ENCODE data around the gene SMC3. TPM values are rescaled to one million over a fixed set of nuclear protein-coding genes. Genes with fewer than 3 reads are reported as not detected.

The SMC3 gene
- total RNA-seq, 1 donor from 2014 or later, result 29.8 TPM

DNA sequence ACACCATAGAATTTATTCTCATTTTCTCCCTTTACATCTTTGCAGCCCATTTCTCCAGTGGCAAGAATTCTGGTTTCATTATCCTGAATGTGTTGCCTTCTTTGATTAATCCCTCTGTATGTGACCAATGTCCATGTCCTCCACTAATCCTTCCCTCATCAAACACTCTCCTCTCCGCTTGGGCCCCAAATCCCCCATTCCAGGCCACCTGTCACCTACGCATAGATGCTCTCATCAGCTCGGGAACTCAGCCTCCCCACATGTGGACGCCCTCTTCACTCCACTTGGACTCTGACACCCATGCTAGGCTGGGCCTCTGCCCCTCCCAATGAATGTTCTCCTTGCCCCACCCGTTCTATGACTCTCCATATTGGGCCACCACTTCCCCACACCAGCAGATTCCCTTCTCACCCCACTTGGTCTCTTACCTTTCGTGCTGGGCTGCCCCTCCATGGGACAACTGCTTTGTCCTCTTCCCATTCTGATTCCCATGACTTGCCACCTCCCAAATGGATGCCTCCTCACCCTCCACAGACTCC, 57.9 kb downstream of the SMC3 start:
- TF ChIP-seq, protein P1, sequence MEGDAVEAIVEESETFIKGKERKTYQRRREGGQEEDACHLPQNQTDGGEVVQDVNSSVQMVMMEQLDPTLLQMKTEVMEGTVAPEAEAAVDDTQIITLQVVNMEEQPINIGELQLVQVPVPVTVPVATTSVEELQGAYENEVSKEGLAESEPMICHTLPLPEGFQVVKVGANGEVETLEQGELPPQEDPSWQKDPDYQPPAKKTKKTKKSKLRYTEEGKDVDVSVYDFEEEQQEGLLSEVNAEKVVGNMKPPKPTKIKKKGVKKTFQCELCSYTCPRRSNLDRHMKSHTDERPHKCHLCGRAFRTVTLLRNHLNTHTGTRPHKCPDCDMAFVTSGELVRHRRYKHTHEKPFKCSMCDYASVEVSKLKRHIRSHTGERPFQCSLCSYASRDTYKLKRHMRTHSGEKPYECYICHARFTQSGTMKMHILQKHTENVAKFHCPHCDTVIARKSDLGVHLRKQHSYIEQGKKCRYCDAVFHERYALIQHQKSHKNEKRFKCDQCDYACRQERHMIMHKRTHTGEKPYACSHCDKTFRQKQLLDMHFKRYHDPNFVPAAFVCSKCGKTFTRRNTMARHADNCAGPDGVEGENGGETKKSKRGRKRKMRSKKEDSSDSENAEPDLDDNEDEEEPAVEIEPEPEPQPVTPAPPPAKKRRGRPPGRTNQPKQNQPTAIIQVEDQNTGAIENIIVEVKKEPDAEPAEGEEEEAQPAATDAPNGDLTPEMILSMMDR (IDR thresholded peaks at IDR 0.05), result no peak
- DNase-seq (no peak), ATAC-seq (no peak)
- no peaks in the 10 kb centered on the region for H3K4me1 ChIP-seq
- no peak overlapping the region for H3K4me3 ChIP-seq
- H3K27me3 ChIP-seq, result no peaks in the 10 kb centered on the region
- intact Hi-C loops (cut with DNase I), result no loop called here
- H3K9me3 ChIP-seq, result no peaks in the 10 kb centered on the region
- H3K36me3 ChIP-seq, result no peaks in the 10 kb centered on the region
- H3K27ac ChIP-seq, result no peak overlapping the region

DNA sequence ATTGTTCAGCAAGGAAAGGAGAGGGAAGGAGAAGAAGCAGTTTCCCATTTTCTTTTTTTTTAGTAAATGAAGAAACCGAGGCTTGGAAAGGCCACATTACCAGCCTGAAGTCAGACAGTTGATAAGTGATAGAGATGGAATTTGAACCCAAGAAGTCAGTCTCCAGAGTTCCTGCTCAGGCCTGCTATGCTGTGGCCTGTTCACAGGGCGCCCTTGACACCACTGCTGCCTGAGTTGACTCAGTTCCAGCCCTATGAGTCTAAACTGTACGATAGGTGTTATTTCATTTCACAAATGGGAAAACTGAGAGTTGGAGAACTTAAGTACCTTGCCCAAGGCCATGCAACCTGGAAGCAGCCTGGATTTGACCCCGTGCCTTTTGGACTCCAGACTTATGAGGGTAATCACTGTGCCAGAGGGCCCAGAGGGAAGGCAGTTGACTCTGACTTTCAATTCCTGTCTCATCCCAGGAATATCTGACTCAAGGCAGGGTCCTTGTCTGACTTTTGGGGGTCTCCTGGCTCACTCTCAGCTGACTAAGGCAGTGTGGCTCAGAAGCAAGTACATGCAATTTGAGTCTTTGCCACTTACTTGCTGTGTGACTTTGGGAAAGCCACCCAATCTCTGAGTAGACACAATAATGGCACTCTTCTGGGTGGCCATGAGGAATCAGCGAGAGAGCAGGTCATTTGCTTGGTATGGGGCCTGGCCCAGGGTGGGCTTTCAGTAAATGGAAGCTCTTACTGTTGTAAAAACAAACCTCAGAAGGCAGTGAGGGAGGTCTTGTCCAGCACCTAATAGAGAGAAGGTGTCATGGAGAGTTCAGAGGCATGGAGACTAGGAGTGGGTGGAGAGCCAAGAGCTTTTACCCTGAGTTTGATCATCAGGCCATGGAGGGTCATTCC, 58.7 kb downstream of the SMC3 start:
- intact Hi-C loops (cut with DNase I), result no loop called here
- no peak for DNase-seq
- H3K4me1 ChIP-seq, result no peaks in the 10 kb centered on the region
- TF ChIP-seq, protein P1 (IDR thresholded peaks at IDR 0.05), result no peak
- H3K27me3 ChIP-seq, result no peaks in the 10 kb centered on the region
- H3K9me3 ChIP-seq, result no peaks in the 10 kb centered on the region
- ATAC-seq, result no peak
- H3K4me3 ChIP-seq, result no peak overlapping the region
- no peaks in the 10 kb centered on the region for H3K36me3 ChIP-seq
- no peak overlapping the region for H3K27ac ChIP-seq

DNA sequence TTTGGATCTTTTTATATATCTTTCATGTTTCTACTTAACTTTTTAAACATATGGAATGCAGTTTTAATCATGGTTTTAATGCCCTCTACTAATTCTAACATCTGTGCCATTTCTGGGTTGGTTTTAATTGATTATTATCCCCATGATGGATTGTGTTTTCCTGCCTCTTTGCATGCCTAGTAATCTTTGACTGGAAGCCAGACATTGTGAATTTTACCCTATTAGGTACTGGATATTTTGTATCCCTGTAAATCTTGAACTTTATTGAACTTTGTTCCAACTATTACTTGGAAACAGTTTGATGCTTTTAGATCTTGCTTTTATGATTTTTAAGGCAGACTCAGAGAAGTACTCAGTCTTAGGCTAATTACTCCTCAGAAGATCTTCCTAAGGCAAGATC, 60.7 kb downstream of the SMC3 start:
- intact Hi-C loops (cut with DNase I), result no loop called here

DNA sequence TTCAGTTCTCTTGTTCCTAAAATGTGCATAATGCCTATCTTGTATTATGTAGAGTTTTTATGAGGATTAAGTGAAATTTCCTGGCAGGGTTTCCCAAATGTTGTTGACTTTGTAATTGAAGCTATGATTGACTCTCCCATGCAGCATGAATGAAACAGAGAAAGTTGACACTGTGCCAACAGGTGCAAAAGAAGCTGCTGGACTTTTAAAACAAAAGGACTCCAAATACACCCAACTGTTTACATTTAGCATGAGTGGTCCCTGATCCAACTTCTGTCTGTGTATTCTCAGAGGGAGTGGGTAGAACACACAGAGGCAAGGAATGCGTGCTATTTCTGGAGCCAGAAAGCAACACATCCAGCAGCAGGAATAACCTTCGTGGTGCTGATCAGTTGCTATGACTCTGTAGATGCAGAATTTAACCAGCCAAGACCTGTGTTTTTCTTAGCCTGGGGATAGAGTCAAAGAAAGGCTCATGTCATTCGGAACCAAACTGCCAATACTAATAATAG, 62.2 kb downstream of the SMC3 start:
- Histone ChIP-seq H3K27ac (no peak overlapping the region), H3K36me3 (no peaks in the 10 kb centered on the region), H3K9me3 (no peaks in the 10 kb centered on the region), H3K27me3 (no peaks in the 10 kb centered on the region), H3K4me3 (no peak overlapping the region), H3K4me1 (no peaks in the 10 kb centered on the region)
- ATAC-seq (peak; percentile 50), DNase-seq (no peak)
- TF ChIP-seq, protein P1 (IDR thresholded peaks at IDR 0.05), result no peak
- intact Hi-C loops (cut with DNase I), result no loop called here

More for the DNA sequence above, 60.7 kb downstream of the SMC3 start:
- no peaks in the 10 kb centered on the region for H3K4me1 ChIP-seq
- TF ChIP-seq, protein P1 (IDR thresholded peaks at IDR 0.05), result no peak
- H3K4me3 ChIP-seq, result no peak overlapping the region
- no peak for ATAC-seq
- no peak for DNase-seq
- no peaks in the 10 kb centered on the region for H3K36me3 ChIP-seq
- no peaks in the 10 kb centered on the region for H3K9me3 ChIP-seq
- no peak overlapping the region for H3K27ac ChIP-seq
- H3K27me3 ChIP-seq, result no peaks in the 10 kb centered on the region

DNA sequence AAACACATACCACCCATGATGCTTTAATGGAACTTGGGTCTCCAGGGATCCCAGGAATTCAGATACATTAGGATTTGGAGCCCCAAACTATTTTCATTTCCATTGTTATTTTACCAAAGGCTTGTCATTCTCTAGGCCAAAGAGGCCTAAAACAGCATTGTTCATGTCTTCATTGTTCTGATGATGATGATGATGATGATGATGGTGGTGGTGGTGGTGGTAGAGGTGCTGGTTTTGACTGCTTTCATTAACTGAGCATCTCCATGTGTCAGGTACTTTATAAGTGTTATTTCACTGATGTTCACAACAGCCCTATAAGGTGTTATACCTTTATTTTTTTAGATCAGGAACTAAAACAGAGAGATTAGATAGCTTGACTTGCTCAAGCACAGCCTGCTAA, 64.4 kb downstream of the SMC3 start:
- TF ChIP-seq, protein P1 (IDR thresholded peaks at IDR 0.05), result no peak
- no peaks in the 10 kb centered on the region for H3K36me3 ChIP-seq
- intact Hi-C loops (cut with DNase I), result no loop called here
- no peak overlapping the region for H3K27ac ChIP-seq
- H3K9me3 ChIP-seq, result no peaks in the 10 kb centered on the region
- H3K27me3 ChIP-seq, result peaks cover 6% of the 10 kb centered on the region
- no peak overlapping the region for H3K4me3 ChIP-seq
- ATAC-seq (no peak), DNase-seq (no peak)
- no peaks in the 10 kb centered on the region for H3K4me1 ChIP-seq

All from upper lobe of right lung (tissue), 1 donor.